HEK293T (cell line): ENCODE results near the gene KRT6B.

Source experiments
- ARNT ChIP-seq: fragments of 450-650 bp; IDR thresholded peaks from 2 replicates; pipeline ENCODE4 v1.6.1; 2017; ENCODE audit warnings: mild to moderate bottlenecking
- ELF4 ChIP-seq: fragments of 450-650 bp; IDR thresholded peaks from 2 replicates; pipeline ENCODE4 v1.6.1; 2017; ENCODE audit warnings: antibody characterized with exemption
- FOXA1 ChIP-seq: fragments of 450-650 bp; IDR thresholded peaks from 2 replicates; pipeline ENCODE4 v1.6.1; 2016; ENCODE audit warnings: mild to moderate bottlenecking
- FOXK2 ChIP-seq: fragments of 450-650 bp; IDR thresholded peaks from 2 replicates; pipeline ENCODE4 v1.6.1; 2016; ENCODE audit warnings: mild to moderate bottlenecking
- FOXM1 ChIP-seq: fragments of 450-650 bp; IDR thresholded peaks from 2 replicates; pipeline ENCODE4 v1.6.1; 2017; ENCODE audit warnings: mild to moderate bottlenecking, borderline replicate concordance
- NFRKB ChIP-seq: fragments of 450-650 bp; IDR thresholded peaks from 2 replicates; pipeline ENCODE4 v1.6.1; 2016; ENCODE audit warnings: mild to moderate bottlenecking, moderate library complexity
- TARDBP ChIP-seq: fragments of 450-650 bp; IDR thresholded peaks from 2 replicates; pipeline ENCODE4 v1.6.1; 2016

DNA sequence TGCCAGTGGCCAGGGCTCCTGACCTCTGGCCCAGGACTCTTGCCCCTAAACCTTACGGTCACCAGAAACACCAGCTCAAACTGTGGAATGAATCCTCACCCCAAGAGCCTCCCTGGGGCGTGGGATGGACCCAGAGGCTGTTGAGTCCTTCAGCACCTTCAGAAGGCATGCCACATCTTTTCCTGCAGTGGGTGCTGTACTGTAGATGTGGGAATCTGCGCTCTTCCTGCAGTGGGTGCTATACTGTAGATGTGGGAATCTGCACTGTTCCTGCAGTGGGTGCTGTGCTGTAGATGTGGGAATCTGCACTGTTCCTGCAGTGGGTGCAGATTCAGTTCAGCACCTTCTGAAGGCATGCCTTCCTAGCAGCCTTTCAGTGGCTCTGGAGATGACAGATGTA lies 47.0 kb downstream of the KRT6B start:
- TF ChIP-seq NFRKB (no peak), FOXA1 (no peak), FOXM1 (no peak), ELF4 (no peak), FOXK2 (no peak), ARNT (no peak), TARDBP (no peak)
